RWPE2 (cell line): ENCODE results near the gene FNBP1.
A peak's percentile ranks its signal among the peaks of the same experiment; 100 is the strongest.

Experiments
- ATAC-seq: fragments of 200-7000 bp; cut with Tn5 transposase; 3 replicates; pipeline ENCODE4 v1.9.1; 2021; ENCODE audit warnings: low read depth
- DNase-seq: peaks from one replicate; pipeline ENCODE4 v3.0.0-alpha.2; 2020; ENCODE audit warnings: low spot score
- H3K27ac ChIP-seq: fragments of 450-650 bp; 2 replicates; pipeline ENCODE4 v1.5.1; 2017; ENCODE audit warnings: mild to moderate bottlenecking; ENCODE audit not compliant: poor library complexity, severe bottlenecking
- H3K27me3 ChIP-seq: fragments of 250-450 bp; sonication (Bioruptor Pico); 2 replicates; pipeline ENCODE4 v1.5.1; 2021; ENCODE audit warnings: mild to moderate bottlenecking, moderate library complexity; ENCODE audit not compliant: insufficient read depth, poor library complexity, severe bottlenecking
- H3K36me3 ChIP-seq: fragments of 250-450 bp; sonication (Bioruptor Pico); 2 replicates; pipeline ENCODE4 v1.5.1; 2020; ENCODE audit warnings: low read depth, mild to moderate bottlenecking, moderate library complexity
- H3K4me1 ChIP-seq: fragments of 250-450 bp; sonication (Bioruptor Pico); 2 replicates; pipeline ENCODE4 v1.5.1; 2021; ENCODE audit warnings: mild to moderate bottlenecking, moderate library complexity; ENCODE audit not compliant: insufficient read depth, poor library complexity, severe bottlenecking
- H3K4me3 ChIP-seq: fragments of 250-450 bp; sonication (Bioruptor Pico); 2 replicates; pipeline ENCODE4 v1.5.1; 2021; ENCODE audit warnings: mild to moderate bottlenecking, moderate library complexity; ENCODE audit not compliant: severe bottlenecking
- H3K9me3 ChIP-seq: fragments of 250-450 bp; sonication (Bioruptor Pico); 2 replicates; pipeline ENCODE4 v1.5.1; 2021; ENCODE audit warnings: mild to moderate bottlenecking, moderate library complexity; ENCODE audit not compliant: severe bottlenecking
- CTCF ChIP-seq: fragments of 450-650 bp; IDR thresholded peaks from one replicate; pipeline ENCODE4 v1.5.1; 2017; ENCODE audit warnings: mild to moderate bottlenecking, moderate library complexity; ENCODE audit not compliant: poor library complexity, severe bottlenecking

The FNBP1 gene

GRCh38 chr9:130041648-130042405 lies 1.2 kb downstream of the FNBP1 start:
- no peak for DNase-seq
- no peaks in the 10 kb centered on the region for H3K36me3 ChIP-seq
- peak; percentile 46 for ATAC-seq
- no peaks in the 10 kb centered on the region for H3K27me3 ChIP-seq
- no peaks in the 10 kb centered on the region for H3K9me3 ChIP-seq
- H3K27ac ChIP-seq = peak overlapping the region; percentile 24
- TF ChIP-seq CTCF = no peak
- peaks cover 4% of the 10 kb centered on the region for H3K4me1 ChIP-seq
- H3K4me3 ChIP-seq = peak overlapping the region; percentile 69

- peaks cover 9% of the 10 kb centered on the region for H3K4me1 ChIP-seq
- TF ChIP-seq CTCF = no peak
- peak overlapping the region; percentile 69 for H3K4me3 ChIP-seq
- H3K27ac ChIP-seq = no peak overlapping the region
- DNase-seq (no peak), ATAC-seq (no peak)
- no peaks in the 10 kb centered on the region for H3K27me3 ChIP-seq
- H3K36me3 ChIP-seq = no peaks in the 10 kb centered on the region
- H3K9me3 ChIP-seq = no peaks in the 10 kb centered on the region
Measured at GRCh38 chr9:130040984-130041647, 1.9 kb downstream of the FNBP1 start.

- no peaks in the 10 kb centered on the region for H3K36me3 ChIP-seq
- no peak for DNase-seq
- H3K9me3 ChIP-seq = no peaks in the 10 kb centered on the region
- no peak overlapping the region for H3K27ac ChIP-seq
- H3K4me1 ChIP-seq = peaks cover 8% of the 10 kb centered on the region
- no peak overlapping the region for H3K4me3 ChIP-seq
- H3K27me3 ChIP-seq = no peaks in the 10 kb centered on the region
- TF ChIP-seq CTCF = peak; percentile 16
- ATAC-seq = no peak
Measured at GRCh38 chr9:130039528-130040147, 3.4 kb downstream of the FNBP1 start.

GRCh38 chr9:130036099-130036498 lies 6.9 kb downstream of the FNBP1 start:
- ATAC-seq (peak; percentile 80), DNase-seq (no peak)
- Histone ChIP-seq H3K4me3 (no peak overlapping the region), H3K27me3 (no peaks in the 10 kb centered on the region), H3K4me1 (peaks cover 8% of the 10 kb centered on the region), H3K36me3 (no peaks in the 10 kb centered on the region), H3K27ac (peak overlapping the region; percentile 14), H3K9me3 (no peaks in the 10 kb centered on the region)
- no peak for TF ChIP-seq CTCF
